HG03571 (cell line): Measurements from ENCODE around the gene BHLHE23.
A peak's percentile ranks its signal among the peaks of the same experiment; 100 is the strongest.

ENCODE experiments used
- ATAC-seq: cut with Tn5 transposase; IDR thresholded peaks from one replicate; pipeline ENCODE4 v1.9.1; 2021; ENCODE audit not compliant: unreplicated experiment

BHLHE23 gene

GRCh38 chr20:62975812-62976508 is 30.8 kb downstream of the BHLHE23 start:
- ATAC-seq, result no peak

GRCh38 chr20:62975251-62975760 is 31.5 kb downstream of the BHLHE23 start:
- ATAC-seq, result no peak

DNA sequence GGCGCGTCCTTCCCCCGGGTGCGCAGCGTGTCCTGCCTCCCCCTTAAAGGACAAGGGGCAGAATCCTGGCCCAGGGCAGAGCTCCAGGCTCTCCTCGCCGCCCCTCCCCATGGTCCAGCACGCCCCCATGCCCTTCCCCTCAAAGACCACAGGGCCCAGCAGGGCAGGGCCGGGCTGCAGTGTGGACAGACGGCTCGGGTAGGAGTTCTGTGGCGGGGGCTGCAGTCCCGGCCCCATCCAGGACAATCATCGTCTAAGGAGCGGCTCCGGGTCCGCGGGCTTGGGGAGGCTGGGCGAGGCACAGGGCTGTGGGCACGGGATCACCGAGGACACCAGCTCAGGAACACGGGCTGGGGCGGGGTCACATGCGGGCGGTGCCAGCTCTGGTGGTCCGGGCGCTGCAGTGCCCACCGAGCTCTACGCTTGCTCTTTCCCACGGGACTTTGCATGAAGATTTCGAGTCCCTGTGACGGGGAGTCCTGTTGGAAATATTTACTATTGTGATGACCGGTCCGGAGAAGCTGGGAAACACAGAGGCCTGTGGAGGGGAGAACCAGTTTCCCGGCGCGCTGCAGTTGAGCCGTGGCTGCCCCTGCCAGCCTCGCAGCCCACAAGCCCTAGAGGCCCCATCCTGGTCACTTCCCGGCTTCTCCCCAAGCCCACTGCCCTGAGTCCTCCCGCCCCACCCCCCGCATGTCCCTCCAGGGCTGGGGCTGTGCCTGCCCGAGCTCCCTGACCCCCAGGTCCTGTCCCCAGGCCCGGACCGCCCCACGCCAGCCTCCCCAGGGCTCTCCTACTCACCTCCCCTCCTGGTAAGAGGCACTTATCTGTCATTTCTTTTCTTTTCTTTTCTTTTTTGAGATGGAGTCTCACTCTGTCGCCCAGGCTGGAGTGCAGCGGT is 33.7 kb downstream of the BHLHE23 start:
- no peak for ATAC-seq

GRCh38 chr20:62971950-62972844 is 34.6 kb downstream of the BHLHE23 start:
- peak; percentile 50 for ATAC-seq

DNA sequence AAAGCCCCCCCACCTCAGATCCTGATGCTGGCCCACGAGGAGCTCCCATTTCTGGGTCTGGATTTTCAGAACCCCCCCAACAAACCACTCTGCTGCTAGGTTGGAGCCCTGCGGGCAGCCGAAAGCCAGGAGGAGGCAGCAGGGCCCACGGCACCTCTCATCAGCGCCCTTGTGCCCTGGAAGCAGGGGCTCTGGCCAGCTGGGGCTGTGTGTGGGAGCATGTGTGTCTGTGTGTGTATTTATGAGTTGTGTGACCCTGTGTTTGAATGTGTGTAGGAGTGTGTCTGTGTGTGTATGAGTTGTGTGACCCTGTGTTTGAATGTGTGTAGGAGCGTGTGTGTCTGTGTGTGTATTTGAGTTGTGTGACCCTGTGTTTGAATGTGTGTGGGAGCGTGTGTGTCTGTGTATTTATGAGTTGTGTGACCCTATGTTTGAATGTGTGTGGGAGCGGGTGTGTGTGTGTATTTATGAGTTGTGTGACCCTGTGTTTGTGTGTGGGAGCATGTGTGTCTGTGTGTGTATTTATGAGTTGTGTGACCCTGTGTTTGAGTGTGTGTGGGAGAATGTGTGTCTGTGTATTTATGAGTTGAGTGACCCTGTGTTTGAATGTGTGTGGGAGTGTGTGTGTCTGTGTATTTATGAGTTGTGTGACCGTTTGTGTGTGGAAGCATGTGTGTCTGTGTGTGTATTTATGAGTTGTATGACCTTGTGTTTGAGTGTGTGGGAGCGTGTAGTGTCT is 35.4 kb downstream of the BHLHE23 start:
- ATAC-seq, result no peak

- ATAC-seq, result no peak
These were observed 36.2 kb downstream of the BHLHE23 start for GRCh38 chr20:62970307-62971210.

GRCh38 chr20:62969939-62970306 is 36.8 kb downstream of the BHLHE23 start:
- ATAC-seq, result no peak

GRCh38 chr20:62969179-62969760 is 37.5 kb downstream of the BHLHE23 start:
- no peak for ATAC-seq

DNA sequence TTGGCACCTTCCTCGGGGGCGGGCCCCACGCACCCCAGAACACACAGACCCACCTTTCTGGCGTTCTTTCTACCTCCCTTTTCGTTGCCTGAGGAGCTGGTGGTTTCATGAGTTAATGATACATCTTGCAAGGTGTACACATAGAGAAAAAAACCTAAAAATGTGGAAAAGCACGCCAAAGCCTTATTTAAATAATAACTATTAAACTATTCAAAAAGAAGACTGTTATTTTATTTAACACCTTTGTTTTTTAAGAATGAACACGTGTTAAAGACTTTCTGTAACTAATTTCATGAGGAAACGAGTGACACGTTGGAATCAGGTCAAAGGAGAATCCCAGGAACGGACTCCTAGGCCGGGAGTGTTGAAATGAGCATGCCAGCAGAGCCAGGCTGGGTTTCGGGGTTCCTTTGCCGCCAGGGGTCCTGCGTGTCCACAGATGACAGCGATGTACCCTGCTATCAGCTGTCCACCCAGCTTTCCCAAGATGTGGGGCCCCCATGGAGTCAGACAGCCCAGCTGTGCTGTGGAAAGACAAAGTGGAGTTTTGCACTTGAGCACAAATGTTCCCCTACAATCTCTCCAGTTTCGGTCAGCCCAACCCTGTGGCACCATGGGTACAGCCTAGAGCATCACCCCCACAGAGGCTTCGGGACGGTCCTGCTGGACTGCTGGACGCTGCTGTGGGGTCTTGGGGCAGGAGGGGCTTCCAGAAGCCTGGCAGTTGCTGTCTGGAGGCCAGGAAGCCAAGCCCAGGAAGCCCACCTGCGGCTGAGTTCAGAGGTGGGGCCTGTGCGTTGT is 38.2 kb downstream of the BHLHE23 start:
- no peak for ATAC-seq

- ATAC-seq, result no peak
These were observed 39.0 kb downstream of the BHLHE23 start for GRCh38 chr20:62967628-62968351.

GRCh38 chr20:62967149-62967501 is 39.6 kb downstream of the BHLHE23 start:
- ATAC-seq, result no peak

GRCh38 chr20:62966212-62967148 is 40.3 kb downstream of the BHLHE23 start:
- no peak for ATAC-seq

GRCh38 chr20:62965363-62965771 is 41.4 kb downstream of the BHLHE23 start:
- ATAC-seq, result no peak

GRCh38 chr20:62964700-62965099 is 42.1 kb downstream of the BHLHE23 start:
- no peak for ATAC-seq

- ATAC-seq, result no peak
These were observed 43.0 kb downstream of the BHLHE23 start for GRCh38 chr20:62963614-62964397.
